GM18505 (cell line): ENCODE measurements around the gene RIOK3.
"Not testable (repeated sequence)": the region's sequence is repeated elsewhere in the genome, so short reads cannot be mapped to it uniquely, and the experiment has no call there.

Experiments
- ATAC-seq: cut with Tn5 transposase; IDR thresholded peaks from one replicate; pipeline ENCODE4 v1.9.1; 2021; ENCODE audit not compliant: unreplicated experiment
- POLR2A ChIP-seq: IDR thresholded peaks from 4 replicates; pipeline ENCODE4 v1.6.1; 2011; ENCODE audit warnings: borderline replicate concordance; ENCODE audit not compliant: insufficient read depth, insufficient read length; ENCODE audit errors: extremely low read depth

RIOK3 gene, protein sequence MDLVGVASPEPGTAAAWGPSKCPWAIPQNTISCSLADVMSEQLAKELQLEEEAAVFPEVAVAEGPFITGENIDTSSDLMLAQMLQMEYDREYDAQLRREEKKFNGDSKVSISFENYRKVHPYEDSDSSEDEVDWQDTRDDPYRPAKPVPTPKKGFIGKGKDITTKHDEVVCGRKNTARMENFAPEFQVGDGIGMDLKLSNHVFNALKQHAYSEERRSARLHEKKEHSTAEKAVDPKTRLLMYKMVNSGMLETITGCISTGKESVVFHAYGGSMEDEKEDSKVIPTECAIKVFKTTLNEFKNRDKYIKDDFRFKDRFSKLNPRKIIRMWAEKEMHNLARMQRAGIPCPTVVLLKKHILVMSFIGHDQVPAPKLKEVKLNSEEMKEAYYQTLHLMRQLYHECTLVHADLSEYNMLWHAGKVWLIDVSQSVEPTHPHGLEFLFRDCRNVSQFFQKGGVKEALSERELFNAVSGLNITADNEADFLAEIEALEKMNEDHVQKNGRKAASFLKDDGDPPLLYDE

DNA sequence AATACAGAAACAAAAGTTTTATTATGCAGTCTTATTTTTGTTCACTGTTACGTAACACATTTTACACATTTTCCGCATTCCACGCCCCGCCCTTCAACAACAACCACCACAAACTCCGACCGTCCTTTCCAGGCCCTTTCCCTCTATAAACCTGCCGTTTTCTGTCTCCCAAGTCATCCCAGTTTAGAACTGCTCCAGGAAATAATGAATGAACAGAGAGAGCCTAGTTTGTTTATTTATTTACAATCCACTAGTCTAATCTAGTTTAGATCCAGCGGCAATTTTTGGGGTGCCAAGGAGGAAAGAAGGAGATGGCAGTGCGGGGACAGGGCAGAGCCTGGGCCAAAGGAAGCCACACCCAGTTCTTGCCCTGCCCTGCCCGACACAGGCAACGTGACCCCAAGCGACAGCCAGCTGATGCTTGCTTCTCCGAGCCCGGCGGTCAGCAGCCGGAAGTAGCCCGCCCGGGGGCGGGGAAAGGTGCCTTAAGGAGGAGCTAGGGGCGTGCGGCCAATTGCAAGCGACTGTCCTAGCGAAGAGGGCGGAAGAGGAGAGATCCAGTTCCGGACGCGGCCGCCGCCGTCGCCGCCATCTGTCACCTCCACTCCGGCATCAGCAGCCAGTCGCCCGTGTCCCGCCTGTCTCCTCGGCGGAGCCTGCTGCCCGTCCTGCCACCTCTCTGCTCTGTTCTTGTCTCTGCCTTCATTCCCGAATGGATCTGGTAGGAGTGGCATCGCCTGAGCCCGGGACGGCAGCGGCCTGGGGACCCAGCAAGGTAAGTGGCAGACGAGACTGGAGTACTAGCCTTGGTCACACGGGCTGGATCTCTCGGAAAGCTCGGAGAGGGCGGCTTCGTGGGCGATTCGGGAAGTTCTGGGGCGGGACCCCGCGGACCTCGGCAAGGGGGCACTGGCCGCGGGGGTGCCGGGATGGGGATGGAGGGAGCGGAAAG lies at the start of gene RIOK3:
RIOK3 (plus strand) TSS at position 560 of the 952 bp plus-strand sequence; CDS start at position 713, 153 bp downstream.
- ATAC-seq, result peak; percentile 95
- TF ChIP-seq POLR2A, result peak; percentile 95

GRCh38 chr18:23403310-23403709 lies 49.8 kb upstream of the RIOK3 start:
- TF ChIP-seq POLR2A, result no peak
- no peak for ATAC-seq

- ATAC-seq, result no peak
- no peak for TF ChIP-seq POLR2A
Observed at GRCh38 chr18:23405636-23406035, 47.5 kb upstream of the RIOK3 start.

GRCh38 chr18:23406271-23406787 lies 46.8 kb upstream of the RIOK3 start:
- no peak for TF ChIP-seq POLR2A
- ATAC-seq, result no peak

- ATAC-seq, result no peak
- TF ChIP-seq POLR2A, result no peak
Observed at GRCh38 chr18:23412351-23412964, 40.6 kb upstream of the RIOK3 start.

DNA sequence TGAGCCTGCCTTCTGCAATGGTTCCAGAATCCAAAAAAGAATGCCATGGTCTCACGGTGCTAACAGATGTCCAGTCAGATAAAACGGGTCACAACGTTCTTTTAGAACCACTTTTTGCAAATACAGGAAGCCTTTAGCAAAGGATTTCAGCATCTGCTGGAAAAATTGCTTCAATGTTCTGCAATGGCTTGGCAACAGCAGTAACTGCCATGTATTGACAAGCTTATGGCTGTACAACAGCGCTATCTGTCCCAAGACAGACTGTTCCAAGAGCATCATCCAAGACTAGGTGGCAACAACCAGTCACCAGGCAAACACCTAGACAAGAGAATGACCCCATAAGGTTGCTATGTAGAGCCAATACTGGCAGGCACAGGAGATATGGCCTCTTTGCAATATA lies 37.6 kb upstream of the RIOK3 start:
- no peak for ATAC-seq
- no peak for TF ChIP-seq POLR2A

GRCh38 chr18:23416298-23416697 lies 36.8 kb upstream of the RIOK3 start:
- no peak for ATAC-seq
- TF ChIP-seq POLR2A, result no peak

- no peak for TF ChIP-seq POLR2A
- ATAC-seq, result no peak
Observed at GRCh38 chr18:23421277-23421676, 31.8 kb upstream of the RIOK3 start.

DNA sequence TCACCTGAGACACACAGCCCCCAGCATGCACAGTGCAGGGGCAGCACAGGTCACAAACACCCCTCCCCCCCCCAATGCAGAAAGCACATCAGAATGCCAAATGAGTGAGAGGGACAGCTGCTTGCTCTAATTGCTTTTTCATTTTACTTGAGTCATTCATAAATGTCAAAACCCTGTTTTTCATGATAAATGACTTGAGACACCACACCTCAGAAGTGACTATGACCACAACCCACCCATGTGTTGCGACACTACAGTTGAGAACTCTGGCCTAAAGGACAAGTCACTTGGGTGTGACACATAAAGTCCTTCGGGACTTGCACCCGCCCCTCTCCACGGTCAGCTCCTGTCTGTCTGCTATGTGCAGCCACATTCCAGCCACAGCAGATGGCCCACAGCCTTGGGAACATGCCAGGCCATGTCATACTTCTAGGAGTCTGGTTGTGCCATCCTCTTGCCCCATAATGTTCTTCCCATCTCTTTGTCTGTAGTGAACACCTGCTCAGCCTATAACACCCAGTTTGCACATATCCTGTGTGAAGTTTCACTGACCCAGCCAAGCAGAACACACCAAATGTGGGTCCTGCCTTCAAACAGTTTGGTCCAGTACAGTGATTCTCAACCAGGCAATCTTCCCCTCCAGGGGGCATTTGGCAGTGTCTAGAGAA lies 30.2 kb upstream of the RIOK3 start:
- TF ChIP-seq POLR2A, result no peak
- ATAC-seq, result peak; percentile 91

- no peak for ATAC-seq
- no peak for TF ChIP-seq POLR2A
Observed at GRCh38 chr18:23424616-23425015, 28.5 kb upstream of the RIOK3 start.

GRCh38 chr18:23428821-23429220 lies 24.3 kb upstream of the RIOK3 start:
- no peak for ATAC-seq
- no peak for TF ChIP-seq POLR2A

DNA sequence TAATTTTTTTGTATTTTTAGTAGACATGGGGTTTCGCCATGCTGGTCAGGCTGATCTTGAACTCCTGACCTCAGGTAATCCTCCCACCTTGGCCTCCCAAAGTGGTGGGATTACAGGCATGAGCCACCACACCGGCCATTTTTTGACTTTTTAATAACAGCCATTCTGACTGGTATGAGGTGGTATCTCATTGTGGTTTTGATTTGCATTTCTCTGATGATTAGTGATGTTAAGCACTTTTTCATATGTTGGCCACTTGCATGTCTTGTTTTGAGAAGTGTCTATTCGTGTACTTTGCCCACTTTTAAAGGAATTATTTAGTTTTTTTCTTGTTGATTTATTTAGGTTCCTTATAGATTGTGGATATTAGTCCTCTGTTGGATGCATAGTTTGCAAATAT lies 23.5 kb upstream of the RIOK3 start:
- ATAC-seq, result not testable (repeated sequence)
